HEK293T (cell line): Measurements from ENCODE around the gene EML4.

ENCODE experiments used
- PKNOX1 ChIP-seq: fragments of 450-650 bp; IDR thresholded peaks from 2 replicates; pipeline ENCODE4 v1.6.1; 2016
- SUZ12 ChIP-seq: fragments of 450-650 bp; IDR thresholded peaks from 2 replicates; pipeline ENCODE4 v1.6.1; 2016; ENCODE audit warnings: mild to moderate bottlenecking

DNA sequence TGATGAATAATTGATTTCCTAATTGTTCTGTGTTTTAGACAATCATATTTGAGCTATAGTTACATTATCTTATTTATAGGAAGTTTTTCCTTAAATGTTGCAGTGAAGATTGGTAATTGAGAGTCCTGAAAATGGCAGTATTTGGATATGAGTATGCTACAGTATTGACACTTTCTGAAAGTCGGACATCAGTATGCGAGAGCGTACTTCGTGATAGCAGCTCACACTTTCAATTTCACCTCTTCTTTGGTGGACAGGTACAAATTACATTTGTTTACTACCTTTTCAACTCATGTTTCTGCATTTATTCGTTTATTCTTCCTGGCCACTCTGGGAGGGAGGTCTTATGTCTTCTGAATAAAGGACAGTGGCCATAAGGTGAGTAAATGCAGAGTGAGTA is 38.7 kb downstream of the EML4 start:
- TF ChIP-seq SUZ12 (no peak), PKNOX1 (no peak)
